ENCODE data around the gene RBM20.
"Not testable (repeated sequence)": the region's sequence is repeated elsewhere in the genome, so short reads cannot be mapped to it uniquely, and the experiment has no call there.

Gene RBM20

DNA sequence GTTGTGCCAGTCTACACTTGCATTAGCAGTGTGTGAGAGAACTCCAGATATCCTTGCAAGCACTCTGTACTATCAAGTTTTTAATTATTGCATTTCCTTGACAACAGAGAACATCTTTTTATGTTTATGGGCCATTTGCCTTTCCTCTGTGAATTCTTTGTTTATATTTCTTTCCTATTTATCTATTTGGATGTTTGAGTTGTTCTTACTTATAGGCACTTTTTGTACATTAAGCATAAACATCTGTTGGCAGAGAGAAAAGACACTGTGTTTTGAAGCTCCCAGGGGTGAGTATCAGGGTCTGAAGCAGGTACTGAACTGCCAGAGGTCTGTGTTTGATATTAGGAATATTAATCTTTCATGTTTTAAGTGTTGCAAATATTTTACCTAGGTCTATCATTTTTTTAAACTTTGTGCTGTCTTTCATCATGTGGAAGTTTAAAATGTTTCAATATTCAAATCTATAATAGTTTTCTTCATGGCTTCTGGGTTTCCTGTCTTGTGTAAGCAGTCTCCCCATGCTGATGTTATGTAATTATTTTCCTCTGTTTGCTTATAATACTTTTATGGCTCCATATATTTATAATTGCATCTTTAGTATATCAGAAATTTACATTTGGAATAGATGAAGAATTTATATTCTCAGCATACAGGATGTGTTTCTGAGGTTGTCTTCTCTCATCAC, 209.9 kb downstream of the RBM20 start:
- no peak for DNase-seq (ENCODE audit: low spot score)

DNA sequence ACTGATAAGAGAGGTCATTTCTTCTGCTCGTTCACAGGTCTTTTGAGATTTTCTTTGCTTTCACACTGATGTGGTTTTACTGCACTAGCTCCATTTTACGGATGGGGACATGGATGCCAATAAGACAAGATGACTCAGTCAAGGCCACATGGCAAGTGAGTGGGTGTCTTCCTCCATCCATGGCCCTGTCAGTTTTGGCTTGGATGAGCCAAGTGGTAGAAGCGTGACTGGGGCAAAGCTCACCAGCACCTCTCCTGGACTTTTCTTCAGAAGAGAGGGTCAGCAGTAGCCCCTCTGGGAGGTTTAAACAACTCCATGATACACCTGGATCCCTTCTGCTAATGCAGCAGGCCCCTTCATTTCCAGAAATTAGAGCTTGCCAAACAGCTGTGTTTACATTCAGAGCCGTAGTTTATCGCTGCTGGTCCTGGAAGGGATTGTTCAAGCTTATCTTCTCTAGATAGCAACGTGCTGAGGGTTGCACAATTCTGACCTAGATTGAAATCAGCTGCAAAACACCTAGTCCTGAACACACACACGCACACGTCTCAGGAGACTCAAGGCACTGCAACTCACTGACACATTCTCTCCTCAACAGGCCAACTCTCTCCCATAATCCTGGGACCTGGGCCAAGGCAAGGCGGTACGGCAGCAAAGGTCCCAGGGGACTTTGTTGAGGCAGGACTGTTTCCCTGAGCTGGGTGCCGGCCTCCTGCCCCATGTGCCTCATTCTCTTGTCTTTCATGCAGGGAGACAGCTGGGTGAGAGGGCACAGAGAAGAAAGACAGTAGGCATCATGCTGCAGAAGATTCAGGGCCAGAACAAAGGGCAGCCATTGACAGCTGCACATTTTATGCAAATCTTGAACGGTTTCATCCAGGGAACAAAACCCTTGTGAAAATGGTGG, 213.4 kb downstream of the RBM20 start:
- DNase-seq (ENCODE audit: low spot score): no peak

DNA sequence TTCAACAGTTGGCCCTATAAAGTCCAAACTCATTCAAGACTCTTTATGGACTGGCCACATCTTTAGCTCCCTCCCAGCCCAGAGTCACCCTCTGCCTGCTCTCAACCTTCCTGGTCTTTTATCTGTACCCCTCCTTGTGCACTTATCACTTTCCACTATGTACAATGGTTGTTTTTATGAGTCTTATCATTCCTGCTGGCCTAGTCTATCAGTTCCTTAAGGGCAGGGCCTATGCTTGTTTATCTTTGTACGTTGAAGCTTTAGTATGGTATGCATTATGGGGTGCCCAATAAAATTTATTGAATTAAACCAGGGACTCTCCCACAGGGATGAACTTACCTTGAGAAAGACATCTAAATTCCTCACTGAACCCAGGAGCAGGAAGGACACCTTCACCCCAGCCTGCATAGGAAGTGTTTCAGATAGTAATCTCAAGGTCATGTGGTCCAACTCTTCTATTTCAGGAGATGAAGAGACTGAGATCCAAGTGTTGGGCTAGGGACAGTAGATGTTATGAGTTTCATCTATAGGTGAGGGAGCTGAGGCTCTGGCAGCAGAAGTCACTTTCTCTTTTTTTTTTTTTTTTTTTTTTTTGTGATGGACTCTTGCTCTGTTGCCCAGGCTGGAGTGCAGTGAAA, 214.3 kb downstream of the RBM20 start:
- no peak for DNase-seq (ENCODE audit: low spot score)

DNA sequence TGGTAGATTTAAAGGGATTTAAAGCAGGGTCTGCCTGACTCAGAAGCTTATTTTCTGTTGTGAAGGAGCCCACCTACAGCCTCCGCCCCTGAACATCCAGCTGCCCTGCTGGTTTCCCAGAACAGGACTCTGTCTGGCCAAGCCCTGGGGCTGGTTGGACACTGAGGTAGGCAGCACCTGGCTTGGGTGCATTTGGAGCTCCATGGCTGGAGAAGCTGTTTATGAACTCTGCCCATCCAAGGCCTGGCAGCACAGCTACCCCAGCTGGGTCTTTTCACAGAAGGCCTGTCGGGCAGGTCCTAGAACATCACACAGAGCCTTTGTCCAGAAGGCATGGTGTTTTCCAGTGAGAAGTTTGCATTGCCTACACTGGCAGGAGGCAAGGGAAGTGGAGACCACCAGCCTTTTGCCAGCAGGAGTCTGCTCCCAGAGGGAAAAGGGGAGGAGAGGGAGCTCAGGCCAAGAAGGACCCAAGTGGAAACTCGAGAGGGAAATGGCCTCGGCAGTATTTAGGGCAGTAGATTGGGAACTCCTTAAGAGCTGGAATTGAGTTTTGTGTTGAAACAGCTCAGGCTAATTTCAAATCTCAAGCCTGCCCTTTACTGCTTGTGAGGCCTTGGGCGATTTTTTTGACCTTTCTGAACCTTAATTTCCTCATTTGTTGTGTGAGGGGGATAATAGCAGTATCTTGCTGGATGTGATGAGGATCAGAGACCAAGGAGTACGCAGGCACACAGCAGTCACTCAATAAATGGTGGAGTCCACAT, 215.3 kb downstream of the RBM20 start:
- DNase-seq (ENCODE audit: low spot score): no peak

DNA sequence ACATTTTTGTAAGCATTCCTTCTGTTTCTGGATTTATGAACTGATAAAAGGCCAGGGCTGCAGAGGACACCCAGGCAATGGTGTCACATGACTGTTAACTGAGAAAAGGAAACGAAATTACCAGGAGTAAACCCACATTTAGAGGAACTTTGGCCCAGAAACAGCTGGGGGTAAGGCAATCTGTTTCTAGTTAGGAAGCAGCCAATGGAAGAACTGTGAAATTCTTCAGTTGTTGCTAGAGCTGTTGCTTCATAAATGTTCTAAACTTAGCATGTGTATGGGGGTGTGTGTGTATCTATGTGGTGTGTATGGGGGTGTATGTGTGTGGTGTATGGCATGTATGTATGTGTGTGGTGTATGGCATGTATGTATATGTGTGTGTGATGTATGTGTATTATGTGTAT, 215.8 kb downstream of the RBM20 start:
- DNase-seq (ENCODE audit: low spot score): no peak

DNA sequence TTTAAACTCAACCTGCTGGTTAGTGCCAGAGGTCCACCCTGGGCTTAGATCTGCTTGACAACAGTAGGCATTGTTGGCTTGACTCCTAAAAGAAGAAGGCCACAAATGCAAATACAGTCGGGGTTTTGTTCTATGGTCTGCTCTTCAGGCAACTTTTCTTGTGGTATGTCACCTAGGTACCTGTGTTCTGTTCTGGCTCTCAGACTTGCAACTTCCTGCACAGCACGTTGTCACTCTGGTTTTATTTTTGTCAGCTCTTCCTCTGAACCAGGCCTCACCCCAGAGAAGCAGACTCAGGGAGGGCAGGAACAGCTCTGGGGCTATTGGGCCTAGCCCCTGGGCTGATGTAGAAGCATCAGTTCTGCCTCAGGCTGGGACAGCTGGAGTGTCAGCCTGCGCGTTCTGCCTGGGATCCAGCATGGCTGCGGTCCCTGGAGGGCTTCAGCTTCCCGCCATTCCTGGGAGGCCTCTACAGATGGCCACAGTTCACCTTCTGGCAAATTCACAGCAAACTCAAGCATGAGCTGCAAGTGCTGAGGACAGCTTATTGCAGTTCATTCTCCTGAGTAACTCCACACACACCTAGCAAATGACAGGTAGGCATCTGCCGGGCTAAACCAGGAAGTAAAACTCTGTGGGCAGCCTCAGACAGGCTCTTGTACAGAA, 216.6 kb downstream of the RBM20 start:
- DNase-seq (ENCODE audit: low spot score): no peak

DNA sequence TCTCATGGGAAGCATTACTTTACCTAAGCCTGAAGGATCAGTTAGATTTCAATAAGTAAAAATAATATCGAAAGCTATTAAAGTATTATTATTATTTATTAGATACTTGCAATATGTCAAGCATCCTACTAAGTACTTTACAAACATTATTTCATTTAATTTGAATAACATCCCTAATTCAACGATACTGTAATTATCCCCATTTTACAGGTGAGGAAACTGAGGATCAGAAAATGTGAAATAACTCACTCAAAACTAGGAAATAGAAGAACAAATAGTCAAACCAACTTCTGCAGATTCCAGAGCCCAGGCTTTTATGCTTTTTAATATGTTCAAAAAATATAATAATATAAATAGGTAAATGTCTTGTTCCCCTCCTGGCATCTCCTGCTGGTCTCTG, 217.3 kb downstream of the RBM20 start:
- DNase-seq (ENCODE audit: low spot score): no peak

DNA sequence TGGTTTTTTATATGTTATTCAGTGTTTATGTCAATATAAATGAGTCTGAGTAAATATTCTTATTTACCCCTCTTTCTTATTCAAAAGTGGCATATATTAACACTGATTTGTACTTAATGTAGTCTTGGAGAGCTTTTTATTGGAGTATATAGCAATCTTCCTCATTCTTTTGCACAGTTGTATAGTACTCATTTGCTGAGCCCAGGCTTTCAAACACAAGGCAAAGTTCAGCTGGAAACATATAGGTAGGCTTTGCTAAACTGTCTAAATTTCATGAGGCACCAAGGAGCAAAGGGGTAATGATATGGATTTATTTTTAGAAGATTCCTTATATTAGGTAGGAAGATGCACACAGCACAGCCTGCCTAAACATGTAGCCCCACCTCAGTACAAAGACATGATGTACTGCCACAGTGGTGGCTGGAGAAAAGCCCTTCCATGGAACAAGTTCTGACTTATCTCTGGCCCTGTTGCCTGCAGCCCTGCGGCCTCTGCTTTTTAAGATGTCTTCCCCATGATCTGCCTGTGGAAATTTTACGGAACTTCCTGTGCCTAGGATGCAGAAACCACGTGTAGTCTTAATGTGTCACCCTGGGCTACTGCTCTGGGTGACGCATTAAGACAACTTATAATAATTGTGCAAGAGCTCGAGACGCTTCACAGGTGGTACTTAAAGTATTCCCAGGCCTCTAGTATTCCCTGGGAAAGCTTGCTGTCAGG, 218.0 kb downstream of the RBM20 start:
- no peak for DNase-seq (ENCODE audit: low spot score)

DNA sequence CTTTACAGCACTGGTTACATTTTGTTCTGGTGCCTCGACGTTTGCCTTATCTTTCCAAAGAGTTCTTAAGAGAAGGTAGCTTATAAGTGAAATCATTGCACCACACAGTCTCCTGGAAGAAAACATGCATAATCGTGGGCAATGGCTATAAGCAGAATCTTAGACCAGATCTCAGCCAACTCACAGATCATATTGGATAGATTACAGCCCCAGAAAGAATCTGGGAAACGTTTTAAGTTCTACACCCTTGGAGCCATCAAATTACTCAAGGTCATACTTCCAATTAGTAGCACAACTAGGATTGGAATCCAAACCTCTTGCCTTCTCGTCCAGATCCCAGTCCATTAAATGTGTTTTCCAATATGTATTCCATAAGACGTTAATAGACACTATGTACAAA, 218.8 kb downstream of the RBM20 start:
- no peak for DNase-seq (ENCODE audit: low spot score)

DNA sequence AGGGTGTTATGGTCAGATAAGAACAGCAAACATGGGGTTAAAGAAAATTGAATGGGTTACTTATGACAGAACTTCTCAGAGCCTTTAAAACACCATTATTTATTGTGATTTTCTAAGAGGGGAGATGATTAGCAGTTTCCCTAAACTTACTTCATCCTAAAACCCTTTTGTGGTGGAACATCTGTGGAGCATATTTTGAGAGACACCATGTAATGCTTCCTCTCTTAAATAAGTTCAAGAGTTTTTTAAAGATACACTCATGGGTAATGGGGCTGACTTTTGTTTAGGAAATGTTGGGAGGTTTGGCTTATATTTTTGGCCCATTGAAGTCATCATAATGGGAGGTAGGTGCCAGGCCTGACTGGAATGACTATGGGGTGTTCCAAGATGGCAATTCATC, 219.2 kb downstream of the RBM20 start:
- DNase-seq (ENCODE audit: low spot score): no peak

DNA sequence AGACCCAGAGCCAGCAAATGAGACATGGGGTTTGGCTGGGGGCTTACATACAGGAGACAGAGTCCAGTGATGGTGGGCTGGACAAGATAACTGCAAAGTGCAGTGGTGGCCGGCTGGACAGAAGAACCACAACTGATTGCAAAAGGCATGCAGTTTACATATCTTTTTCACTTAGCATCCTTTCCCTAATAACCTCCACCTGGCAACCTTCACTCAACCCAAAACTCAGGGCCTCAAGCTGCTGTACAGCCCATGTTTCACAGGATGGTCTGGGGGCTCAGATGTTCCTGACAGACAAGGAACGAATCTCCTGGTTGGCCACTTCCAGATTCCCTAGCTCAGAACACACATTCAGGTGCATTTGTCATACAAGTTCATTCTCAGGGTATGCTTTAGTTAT, 219.8 kb downstream of the RBM20 start:
- no peak for DNase-seq (ENCODE audit: low spot score)

DNA sequence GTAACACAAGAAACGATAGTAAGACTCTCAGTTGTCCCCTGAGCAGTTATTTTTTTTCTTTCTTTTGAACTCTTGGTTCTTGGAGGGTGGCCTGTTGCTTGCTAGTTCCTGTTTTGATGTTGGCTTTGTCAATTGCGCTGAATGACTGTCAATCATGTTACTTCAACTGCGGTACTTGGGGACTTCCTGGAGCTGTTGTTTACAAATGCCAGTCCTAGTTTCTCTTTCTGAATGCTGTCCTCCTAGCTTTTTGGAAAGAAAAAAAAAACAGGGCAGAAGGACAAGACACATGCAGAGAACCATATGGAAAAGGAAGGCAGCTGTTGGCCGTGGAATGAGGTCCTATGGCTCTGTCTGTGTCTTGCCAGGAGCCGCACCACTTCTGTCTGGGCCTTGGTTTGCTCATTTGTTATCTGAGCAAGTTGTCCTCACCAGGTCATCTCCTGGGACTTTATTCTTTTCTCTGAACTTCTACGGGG, 220.6 kb downstream of the RBM20 start:
- DNase-seq (ENCODE audit: low spot score): no peak

DNA sequence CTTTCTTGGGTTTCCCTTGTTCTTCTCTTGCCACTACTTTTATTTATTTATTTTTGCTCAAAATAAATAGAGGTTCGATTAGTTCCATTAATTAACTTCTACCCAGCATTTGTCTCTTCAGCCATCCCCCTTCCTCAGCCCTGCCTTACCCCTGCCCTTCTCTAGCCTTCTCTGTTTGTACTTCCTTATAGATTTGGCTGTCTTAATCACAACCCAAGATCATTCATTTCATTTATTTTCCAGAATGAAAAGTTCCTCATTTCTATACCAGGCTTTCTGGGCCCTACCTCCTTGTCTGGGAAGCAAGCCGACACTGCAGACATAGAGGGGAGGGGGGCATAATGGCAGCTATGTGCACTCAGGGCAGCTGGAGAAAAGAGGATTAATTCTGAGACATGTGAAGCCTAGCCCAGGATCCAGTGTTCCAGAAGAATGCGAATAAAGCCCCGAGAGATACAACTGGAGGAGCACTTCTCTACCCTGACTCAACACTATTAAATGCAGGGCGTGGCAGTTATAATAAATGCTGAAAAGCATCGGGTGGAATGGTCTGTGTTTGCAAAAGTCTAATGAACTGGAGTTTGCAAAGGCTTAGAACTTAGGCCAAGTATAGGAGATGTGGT, 221.2 kb downstream of the RBM20 start:
- DNase-seq (ENCODE audit: low spot score): no peak

DNA sequence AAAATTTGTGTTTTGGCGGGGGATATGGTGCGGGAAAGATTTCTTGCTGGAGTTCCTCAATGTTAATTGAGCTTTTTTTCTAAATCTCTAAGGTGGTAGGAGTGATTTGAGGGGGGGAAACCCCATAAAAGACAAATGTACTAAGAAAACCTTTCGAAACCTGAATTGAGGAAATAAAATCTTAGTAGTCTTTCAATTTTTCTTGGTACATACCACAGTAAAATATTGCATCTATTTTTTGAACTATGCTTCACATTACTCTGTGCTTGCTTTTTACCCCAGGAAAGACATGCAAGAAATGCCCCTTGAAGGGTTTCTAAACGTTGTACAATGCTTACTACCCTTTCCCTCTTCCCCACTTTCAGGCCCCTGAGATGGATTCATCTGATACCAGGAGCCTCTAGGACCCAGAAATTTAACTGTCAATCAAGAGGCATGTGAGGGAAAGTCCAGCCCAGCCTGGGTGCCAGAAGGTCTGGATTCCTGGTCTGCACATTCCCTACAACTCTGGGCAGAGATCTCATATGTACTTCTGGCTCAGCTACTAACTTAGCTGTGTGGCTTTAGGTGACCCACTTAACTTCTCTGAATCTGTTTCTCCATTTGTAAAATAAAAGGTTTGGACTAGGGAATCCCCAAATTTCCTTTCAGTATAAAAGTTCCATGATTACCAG, 221.8 kb downstream of the RBM20 start:
- DNase-seq (ENCODE audit: low spot score): no peak

DNA sequence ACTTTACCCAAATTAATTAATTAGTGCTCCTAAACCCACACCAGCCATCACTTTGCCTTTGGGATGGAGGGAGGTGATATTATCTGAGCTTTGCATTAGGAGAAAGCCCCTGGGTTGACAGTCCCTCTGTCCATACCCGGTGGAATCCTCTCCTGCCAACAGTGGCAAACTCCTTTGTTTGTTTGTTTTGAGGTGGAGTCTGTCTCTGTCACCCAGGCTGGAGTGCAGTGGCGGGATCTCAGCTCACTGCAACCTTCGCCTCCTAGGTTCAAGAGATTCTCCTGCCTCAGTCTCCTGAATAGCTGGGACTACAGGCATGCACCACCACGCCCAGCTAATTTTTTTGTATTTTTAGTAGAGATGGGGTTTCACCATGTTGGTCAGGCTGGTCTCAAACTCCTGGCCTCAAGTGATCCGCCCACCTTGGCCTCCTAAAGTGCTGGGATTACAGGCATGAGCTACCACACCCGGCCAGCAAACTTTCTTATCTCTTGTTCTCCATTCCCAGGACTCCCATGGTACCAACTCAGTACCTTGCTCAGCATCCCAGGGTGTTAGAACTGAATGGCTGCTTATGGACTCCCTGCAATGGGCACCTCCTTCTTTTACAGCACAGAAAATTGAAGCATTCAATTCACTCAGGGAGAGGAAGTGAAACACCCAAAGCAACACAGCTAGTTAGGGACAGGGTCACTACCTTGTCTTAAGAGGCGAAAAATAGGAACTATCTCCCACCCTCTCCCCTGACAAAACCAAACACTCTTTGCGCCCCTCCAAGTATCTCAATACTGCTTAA, 223.1 kb downstream of the RBM20 start:
- DNase-seq (ENCODE audit: low spot score): not testable (repeated sequence)

DNA sequence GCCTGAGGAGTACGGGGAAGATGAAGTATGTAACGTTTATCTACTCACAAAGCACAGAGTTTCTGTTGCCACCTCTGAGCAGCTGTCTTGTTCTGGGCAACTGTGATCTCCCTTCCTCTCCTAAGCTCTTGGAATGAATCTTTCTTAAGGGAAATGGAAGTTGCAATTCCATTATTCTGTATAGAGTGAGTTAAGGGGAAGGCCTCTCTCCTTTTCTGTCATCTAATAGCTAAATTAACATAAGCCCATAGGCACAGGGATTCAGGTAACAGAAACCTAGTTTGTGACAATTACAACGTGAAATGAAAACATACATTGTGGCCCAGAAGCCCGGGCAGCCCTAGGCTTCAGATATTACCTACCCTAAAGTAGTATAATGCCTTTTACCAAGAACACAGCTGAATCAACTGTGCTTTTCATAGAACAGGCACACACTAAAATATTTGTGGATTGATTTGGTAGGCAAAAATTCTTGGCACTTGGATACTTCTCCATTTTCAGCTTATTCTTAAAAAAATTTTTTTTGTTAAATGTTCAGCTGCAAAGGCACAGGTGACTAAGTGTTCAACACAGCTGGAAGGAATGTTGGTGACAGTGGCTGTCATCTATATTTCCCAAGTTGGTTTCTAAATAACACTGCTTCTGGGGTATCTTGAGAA, 223.8 kb downstream of the RBM20 start:
- DNase-seq (ENCODE audit: low spot score): no peak

DNA sequence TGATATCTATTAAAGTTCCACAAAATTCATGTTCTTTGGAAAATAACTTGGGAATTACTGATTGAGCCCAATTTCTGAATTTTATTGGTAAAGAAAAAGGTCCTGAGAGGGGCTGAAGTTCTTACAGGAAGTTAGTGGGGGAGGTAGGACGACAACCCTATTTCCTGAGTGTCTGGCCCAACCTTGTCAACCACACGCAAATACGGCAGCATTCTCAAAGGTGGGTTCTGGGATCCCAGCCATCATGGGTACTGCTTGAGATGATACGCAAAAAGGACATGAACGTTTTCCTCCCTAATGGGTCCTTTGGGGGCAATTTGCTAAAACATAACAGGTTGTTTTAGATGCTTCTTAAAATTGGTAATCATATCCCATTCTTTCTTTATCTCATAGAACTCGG, 224.8 kb downstream of the RBM20 start:
- DNase-seq (ENCODE audit: low spot score): no peak

DNA sequence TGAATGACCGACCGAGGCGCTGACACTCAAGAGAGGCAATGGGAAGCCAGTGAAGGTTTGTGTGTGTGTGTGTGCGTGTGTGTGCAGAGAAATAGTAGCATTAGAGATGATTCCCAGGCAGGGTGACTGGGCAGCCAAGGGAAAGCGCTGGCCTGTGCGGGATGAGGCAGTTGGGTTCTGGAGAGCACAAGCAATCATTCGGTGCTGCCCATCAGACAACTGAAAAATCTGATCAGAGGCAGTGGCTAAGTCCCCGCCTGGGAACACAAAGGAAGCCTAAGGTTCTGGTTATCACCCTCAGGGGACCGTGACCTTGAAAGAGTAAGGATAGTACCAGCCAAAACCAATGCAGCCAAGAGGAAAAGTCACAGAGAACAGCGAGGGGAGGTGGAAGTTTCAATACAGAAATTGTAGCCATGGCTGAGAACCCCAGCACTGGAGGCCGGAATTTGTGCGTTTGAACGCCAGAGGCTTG, 226.7 kb downstream of the RBM20 start:
- DNase-seq (ENCODE audit: low spot score): no peak
